ENCODE measurements around the gene SLC22A31. TPM values are rescaled to one million over a fixed set of nuclear protein-coding genes. Genes with fewer than 3 reads are reported as not detected.

SLC22A31 gene
- total and polyA plus RNA-seq, 12 donors = 0.28 to 3.2 (median 2.0) TPM; not detected in 5

GRCh38 chr16:89159850-89160354, 40.4 kb downstream of the SLC22A31 start:
- H3K27me3 ChIP-seq = no peaks in the 10 kb centered on the region
- 85 to 88% (median 87%) methylated on average over 11 to 20 of the region's 20 CpGs for WGBS, 4 donors
- intact Hi-C loops (cut with DNase I) = loop anchor here in 1 of 2 donors (5.0 to 10.0 kb wide), 2 partner anchors 65 to 343 kb away; partner anchors contain the start of gene ACSF3

GRCh38 chr16:89159066-89159849, 41.1 kb downstream of the SLC22A31 start:
- intact Hi-C loops (cut with DNase I) = no loop called here
- no peaks in the 10 kb centered on the region for H3K27me3 ChIP-seq
- no peak overlapping the region for H3K4me3 ChIP-seq
- H3K36me3 ChIP-seq (replicated peaks in 1 of 2) = no peaks in the 10 kb centered on the region
- no peak overlapping the region for H3K27ac ChIP-seq
- 58 to 75% (median 63%) methylated on average over 17 to 48 of the region's 48 CpGs for WGBS, 4 donors
- TF ChIP-seq POLR2A (IDR thresholded peaks at IDR 0.05) = no peak
- no peak for TF ChIP-seq CTCF (IDR thresholded peaks at IDR 0.05)
- H3K4me1 ChIP-seq (replicated peaks in 1 of 2) = peaks cover 13 to 23% of the 10 kb centered on the region in 2 donors
- no peaks in the 10 kb centered on the region for H3K9me3 ChIP-seq (replicated peaks in 1 of 3)
- peak in 5 of 7 donors; percentile 22 to 57 (median 53) for DNase-seq

More at GRCh38 chr16:89159850-89160354, 40.4 kb downstream of the SLC22A31 start:
- TF ChIP-seq CTCF (IDR thresholded peaks at IDR 0.05) (no peak), POLR2A (IDR thresholded peaks at IDR 0.05) (no peak)
- Histone ChIP-seq H3K4me1 (replicated peaks in 1 of 2) (peaks cover 13 to 18% of the 10 kb centered on the region in 2 donors), H3K27ac (no peak overlapping the region), H3K4me3 (no peak overlapping the region), H3K9me3 (replicated peaks in 1 of 3) (no peaks in the 10 kb centered on the region), H3K36me3 (replicated peaks in 1 of 2) (no peaks in the 10 kb centered on the region)
- no peak for DNase-seq

GRCh38 chr16:89157778-89158177, 42.6 kb downstream of the SLC22A31 start:
- Histone ChIP-seq H3K27ac (no peak overlapping the region), H3K4me1 (replicated peaks in 1 of 2) (peaks cover 13 to 23% of the 10 kb centered on the region in 2 donors), H3K9me3 (replicated peaks in 1 of 3) (no peaks in the 10 kb centered on the region), H3K4me3 (no peak overlapping the region), H3K27me3 (no peaks in the 10 kb centered on the region), H3K36me3 (replicated peaks in 1 of 2) (no peaks in the 10 kb centered on the region)
- no peak for TF ChIP-seq POLR2A (IDR thresholded peaks at IDR 0.05)
- no peak for TF ChIP-seq CTCF (IDR thresholded peaks at IDR 0.05)
- no peak for DNase-seq
- WGBS, 4 donors = 85 to 92% (median 89%) methylated on average over 12 of the region's 12 CpGs
- intact Hi-C loops (cut with DNase I) = no loop called here

GRCh38 chr16:89156740-89157645, 43.3 kb downstream of the SLC22A31 start:
- Histone ChIP-seq H3K4me3 (no peak overlapping the region), H3K27me3 (no peaks in the 10 kb centered on the region), H3K27ac (no peak overlapping the region), H3K9me3 (replicated peaks in 1 of 3) (no peaks in the 10 kb centered on the region), H3K36me3 (replicated peaks in 1 of 2) (no peaks in the 10 kb centered on the region), H3K4me1 (replicated peaks in 1 of 2) (peaks cover 13 to 23% of the 10 kb centered on the region in 2 donors)
- WGBS, 4 donors = 64 to 83% (median 70%) methylated on average over 13 to 26 of the region's 26 CpGs
- no peak for DNase-seq
- TF ChIP-seq POLR2A (IDR thresholded peaks at IDR 0.05) (no peak), CTCF (IDR thresholded peaks at IDR 0.05) (no peak)
- intact Hi-C loops (cut with DNase I) = no loop called here
